Trophoblast cell (in vitro differentiated cells and primary cell): Measurements from ENCODE around the gene UFL1.

Experiments used
- DNase-seq, 2 donors: peaks; one replicate each; pipeline ENCODE4 v3.0.0-alpha.2; 2016
- H2AFZ ChIP-seq: 2 replicates; pipeline ENCODE4 v1.6.1; 2013; ENCODE audit warnings: low read length, moderate library complexity, mild to moderate bottlenecking; ENCODE audit not compliant: insufficient read depth, poor library complexity
- H2AK5ac ChIP-seq: 2 replicates; pipeline ENCODE4 v1.6.1; 2013; ENCODE audit warnings: mild to moderate bottlenecking, low read length
- H2BK120ac ChIP-seq: 2 replicates; pipeline ENCODE4 v1.6.1; 2013; ENCODE audit warnings: low read length, mild to moderate bottlenecking, moderate library complexity; ENCODE audit not compliant: insufficient read depth, poor library complexity
- H2BK12ac ChIP-seq: 2 replicates; pipeline ENCODE4 v1.6.1; 2013; ENCODE audit warnings: mild to moderate bottlenecking, low read length, moderate library complexity
- H2BK5ac ChIP-seq: 2 replicates; pipeline ENCODE4 v1.6.1; 2013; ENCODE audit warnings: low read length, low read depth, moderate library complexity, mild to moderate bottlenecking; ENCODE audit not compliant: poor library complexity
- H3K14ac ChIP-seq: 2 replicates; pipeline ENCODE4 v1.6.1; 2013; ENCODE audit warnings: mild to moderate bottlenecking, low read length
- H3K18ac ChIP-seq: 2 replicates; pipeline ENCODE4 v1.6.1; 2013; ENCODE audit warnings: mild to moderate bottlenecking, low read length
- H3K23ac ChIP-seq: 2 replicates; pipeline ENCODE4 v1.6.1; 2013; ENCODE audit warnings: low read length
- H3K27ac ChIP-seq: 2 replicates; pipeline ENCODE4 v1.5.1; 2013; ENCODE audit warnings: low read depth, mild to moderate bottlenecking, inconsistent platforms, low read length, moderate library complexity
- H3K27me3 ChIP-seq: 2 replicates; pipeline ENCODE4 v1.6.1; 2013; ENCODE audit warnings: inconsistent platforms, mild to moderate bottlenecking, low read length, moderate library complexity; ENCODE audit not compliant: insufficient read depth
- H3K36me3 ChIP-seq, 2 experiments: 1 replicate in 1 of 2; 2 replicates in 1 of 2; pipeline ENCODE4 v1.6.1; 2013; ENCODE audit warnings: low read length in 2 of 2, mild to moderate bottlenecking in 2 of 2, moderate library complexity in 1 of 2; ENCODE audit not compliant: insufficient read depth in 2 of 2, control insufficient read depth in 1 of 2
- H3K4ac ChIP-seq: 2 replicates; pipeline ENCODE4 v1.6.1; 2013; ENCODE audit warnings: low read depth, mild to moderate bottlenecking, low read length, moderate library complexity
- H3K4me1 ChIP-seq, 2 experiments: 1 replicate in 1 of 2; 2 replicates in 1 of 2; pipeline ENCODE4 v1.6.1; 2013; ENCODE audit warnings: low read length in 2 of 2, mild to moderate bottlenecking in 2 of 2, moderate library complexity in 1 of 2; ENCODE audit not compliant: insufficient read depth in 2 of 2, control insufficient read depth in 1 of 2
- H3K4me2 ChIP-seq: 2 replicates; pipeline ENCODE4 v1.6.1; 2013; ENCODE audit warnings: inconsistent platforms, mild to moderate bottlenecking, low read length, moderate library complexity
- H3K4me3 ChIP-seq: 2 replicates; pipeline ENCODE4 v1.5.1; 2013; ENCODE audit warnings: mild to moderate bottlenecking, low read depth, low read length, inconsistent platforms
- H3K79me1 ChIP-seq: one replicate; pipeline ENCODE4 v1.6.1; 2013; ENCODE audit warnings: low read length
- H3K79me2 ChIP-seq: 2 replicates; pipeline ENCODE4 v1.6.1; 2013; ENCODE audit warnings: low read length, mild to moderate bottlenecking; ENCODE audit not compliant: control insufficient read depth, insufficient read depth, poor library complexity
- H3K9ac ChIP-seq: 2 replicates; pipeline ENCODE4 v1.6.1; 2013; ENCODE audit warnings: mild to moderate bottlenecking, low read length
- H3K9me3 ChIP-seq: 2 replicates; pipeline ENCODE4 v1.6.1; 2013; ENCODE audit warnings: low read depth, mild to moderate bottlenecking, control low read depth, inconsistent platforms, low read length; ENCODE audit not compliant: insufficient read depth
- H4K12ac ChIP-seq: 2 replicates; pipeline ENCODE4 v1.6.1; 2013; ENCODE audit warnings: low read depth, mild to moderate bottlenecking, low read length, moderate library complexity
- H4K8ac ChIP-seq: 2 replicates; pipeline ENCODE4 v1.6.1; 2013; ENCODE audit warnings: low read depth, mild to moderate bottlenecking, low read length, moderate library complexity
- H4K91ac ChIP-seq: one replicate; pipeline ENCODE4 v1.6.1; 2013; ENCODE audit warnings: low read depth, mild to moderate bottlenecking, low read length, moderate library complexity
- WGBS: extraction: QIAGEN DNeasy Blood & Tissue Kit; methylation state at CpG from one replicate; pipeline ENCODE4 v1.1.7; 2013; ENCODE audit warnings: missing lambda C conversion rate; ENCODE audit not compliant: insufficient read length, insufficient coverage; ENCODE audit errors: extremely low coverage; 5-methylcytosine and 5-hydroxymethylcytosine counted together

Gene UFL1

GRCh38 chr6:96532399-96532798 lies 10.8 kb downstream of the UFL1 start:
- Histone ChIP-seq H4K91ac (no peak overlapping the region), H3K4me2 (no peak overlapping the region), H3K4me3 (no peak overlapping the region), H3K14ac (no peak overlapping the region), H2BK120ac (no peak overlapping the region), H4K8ac (no peak overlapping the region), H3K23ac (no peak overlapping the region), H3K27ac (no peak overlapping the region), H3K9me3 (no peaks in the 10 kb centered on the region), H3K4ac (no peak overlapping the region), H3K36me3 (peaks cover 3 to 13% of the 10 kb centered on the region in 2 experiments), H3K18ac (no peak overlapping the region), H3K79me2 (no peaks in the 10 kb centered on the region), H2BK12ac (no peak overlapping the region), H3K9ac (no peak overlapping the region), H3K4me1 (no peaks in the 10 kb centered on the region), H4K12ac (no peak overlapping the region), H3K79me1 (no peaks in the 10 kb centered on the region), H2AFZ (no peak overlapping the region), H3K27me3 (no peaks in the 10 kb centered on the region), H2AK5ac (no peak overlapping the region), H2BK5ac (no peak overlapping the region)
- no CpG with 5 or more reads among the region's 1 CpG for WGBS
- DNase-seq: no peak

GRCh38 chr6:96537726-96538125 lies 16.1 kb downstream of the UFL1 start:
- Histone ChIP-seq H2BK5ac (no peak overlapping the region), H2AK5ac (no peak overlapping the region), H3K18ac (no peak overlapping the region), H2BK120ac (no peak overlapping the region), H3K27me3 (no peaks in the 10 kb centered on the region), H3K36me3 (peaks cover 0 to 9% of the 10 kb centered on the region in 2 experiments), H3K79me1 (no peaks in the 10 kb centered on the region), H3K4me3 (no peak overlapping the region), H3K9me3 (no peaks in the 10 kb centered on the region), H3K14ac (no peak overlapping the region), H3K4me1 (no peaks in the 10 kb centered on the region), H2BK12ac (no peak overlapping the region), H3K4me2 (no peak overlapping the region), H4K8ac (no peak overlapping the region), H3K23ac (no peak overlapping the region), H3K27ac (no peak overlapping the region), H4K12ac (no peak overlapping the region), H3K79me2 (no peaks in the 10 kb centered on the region), H2AFZ (no peak overlapping the region), H3K4ac (no peak overlapping the region), H4K91ac (no peak overlapping the region), H3K9ac (no peak overlapping the region)
- no peak for DNase-seq
- WGBS: no CpG with 5 or more reads among the region's 5 CpGs

- Histone ChIP-seq H3K23ac (no peak overlapping the region), H3K79me1 (no peaks in the 10 kb centered on the region), H2BK12ac (no peak overlapping the region), H3K9me3 (no peaks in the 10 kb centered on the region), H2BK120ac (no peak overlapping the region), H2BK5ac (no peak overlapping the region), H3K27me3 (no peaks in the 10 kb centered on the region), H3K14ac (no peak overlapping the region), H4K8ac (no peak overlapping the region), H2AFZ (no peak overlapping the region), H3K18ac (no peak overlapping the region), H3K27ac (no peak overlapping the region), H3K9ac (no peak overlapping the region), H4K91ac (no peak overlapping the region), H3K36me3 (peaks cover 0 to 6% of the 10 kb centered on the region in 2 experiments), H3K4me1 (no peaks in the 10 kb centered on the region), H2AK5ac (no peak overlapping the region), H3K4me2 (no peak overlapping the region), H4K12ac (no peak overlapping the region), H3K4ac (no peak overlapping the region), H3K79me2 (no peaks in the 10 kb centered on the region), H3K4me3 (no peak overlapping the region)
- peak in 1 of 2 donors; percentile 12 for DNase-seq
These were observed 21.1 kb downstream of the UFL1 start for GRCh38 chr6:96542702-96543101.

GRCh38 chr6:96545882-96546281 lies 24.3 kb downstream of the UFL1 start:
- H2AK5ac ChIP-seq: no peak overlapping the region
- no CpG with 5 or more reads among the region's 3 CpGs for WGBS
- H2BK12ac ChIP-seq: no peak overlapping the region
- H2AFZ ChIP-seq: no peak overlapping the region
- H4K8ac ChIP-seq: no peak overlapping the region
- H4K12ac ChIP-seq: no peak overlapping the region
- H3K79me2 ChIP-seq: no peaks in the 10 kb centered on the region
- no peak overlapping the region for H2BK120ac ChIP-seq
- H3K9ac ChIP-seq: no peak overlapping the region
- no peaks in the 10 kb centered on the region for H3K79me1 ChIP-seq
- no peak overlapping the region for H4K91ac ChIP-seq
- H3K9me3 ChIP-seq: no peaks in the 10 kb centered on the region
- no peak overlapping the region for H3K23ac ChIP-seq
- H3K4me1 ChIP-seq: no peaks in the 10 kb centered on the region
- no peak overlapping the region for H3K4me2 ChIP-seq
- H3K4me3 ChIP-seq: no peak overlapping the region
- no peak overlapping the region for H2BK5ac ChIP-seq
- H3K18ac ChIP-seq: no peak overlapping the region
- DNase-seq: no peak
- no peaks in the 10 kb centered on the region for H3K27me3 ChIP-seq
- H3K36me3 ChIP-seq: peaks cover 0 to 12% of the 10 kb centered on the region in 2 experiments
- no peak overlapping the region for H3K14ac ChIP-seq
- H3K27ac ChIP-seq: no peak overlapping the region
- no peak overlapping the region for H3K4ac ChIP-seq
